Pons (tissue), 1 donor: ENCODE measurements around the gene WASHC3.
"Not testable (repeated sequence)": the region's sequence is repeated elsewhere in the genome, so short reads cannot be mapped to it uniquely, and the experiment has no call there.

Experiments
- DNase-seq: peaks from one replicate; pipeline ENCODE4 v3.0.0-alpha.2; 2016; ENCODE audit warnings: low spot score

WASHC3 gene

GRCh38 chr12:102061560-102062418 is at the start of gene WASHC3:
Gene WASHC3 (minus strand): TSS chr12:102061991. CDS start chr12:102061962, 29 bp downstream.
- peak; percentile 97 for DNase-seq

GRCh38 chr12:102110782-102111181 is 49.0 kb upstream of the WASHC3 start:
- DNase-seq, result no peak

GRCh38 chr12:102107970-102108369 is 46.2 kb upstream of the WASHC3 start:
- no peak for DNase-seq

- no peak for DNase-seq
Measured at GRCh38 chr12:102106905-102107304, 45.1 kb upstream of the WASHC3 start.

- no peak for DNase-seq
Measured at GRCh38 chr12:102096855-102097254, 35.1 kb upstream of the WASHC3 start.

- peak; percentile 28 for DNase-seq
Measured at GRCh38 chr12:102095677-102096263, 34.0 kb upstream of the WASHC3 start.

GRCh38 chr12:102093319-102093718 is 31.5 kb upstream of the WASHC3 start:
- DNase-seq, result no peak

- not testable (repeated sequence) for DNase-seq
Measured at GRCh38 chr12:102089228-102089835, 27.5 kb upstream of the WASHC3 start.

- no peak for DNase-seq
Measured at GRCh38 chr12:102080842-102081241, 19.1 kb upstream of the WASHC3 start.

- not testable (repeated sequence) for DNase-seq
Measured at GRCh38 chr12:102072092-102072491, 10.3 kb upstream of the WASHC3 start.

GRCh38 chr12:102069707-102070106 is 7.9 kb upstream of the WASHC3 start:
- DNase-seq, result no peak

GRCh38 chr12:102067574-102068258 is 5.9 kb upstream of the WASHC3 start:
- DNase-seq, result no peak

GRCh38 chr12:102064476-102064875 is 2.7 kb upstream of the WASHC3 start:
- DNase-seq, result no peak

GRCh38 chr12:102063069-102063468 is 1.3 kb upstream of the WASHC3 start:
- peak; percentile 18 for DNase-seq

- no peak for DNase-seq
Measured at GRCh38 chr12:102062419-102062806, 622 bp upstream of the WASHC3 start.

GRCh38 chr12:102061096-102061559 is 663 bp downstream of the WASHC3 start:
- DNase-seq, result no peak

- no peak for DNase-seq
Measured at GRCh38 chr12:102059343-102059742, 2.4 kb downstream of the WASHC3 start.

GRCh38 chr12:102054345-102054744 is 7.4 kb downstream of the WASHC3 start:
- DNase-seq, result no peak

- no peak for DNase-seq
Measured at GRCh38 chr12:102053062-102053349, 8.8 kb downstream of the WASHC3 start.

GRCh38 chr12:102052192-102053061 is 9.4 kb downstream of the WASHC3 start:
- DNase-seq, result no peak

- no peak for DNase-seq
Measured at GRCh38 chr12:102051431-102051965, 10.3 kb downstream of the WASHC3 start.
